ENCODE results near the gene CAMK2G.

GRCh38 chr10:73768881-73769280 is 105.5 kb downstream of the CAMK2G start:
- TF ChIP-seq CTCF (conservative IDR thresholded peaks at IDR 0.05 in 1 of 2, IDR thresholded peaks at IDR 0.05 in 1 of 2; ENCODE audit: extremely low read depth in 1 of 2, insufficient read depth in 1 of 2, low read depth in 1 of 2, low read length in 2 of 2) = no peak
- no peak for TF ChIP-seq EZH2 (IDR thresholded peaks at IDR 0.05; ENCODE audit: borderline replicate concordance, low read length)
